GM21390 (cell line): ENCODE data around the gene EGR4.

Experiments used
- ATAC-seq: cut with Tn5 transposase; IDR thresholded peaks from one replicate; pipeline ENCODE4 v1.9.1; 2021; ENCODE audit not compliant: unreplicated experiment

Gene EGR4

DNA sequence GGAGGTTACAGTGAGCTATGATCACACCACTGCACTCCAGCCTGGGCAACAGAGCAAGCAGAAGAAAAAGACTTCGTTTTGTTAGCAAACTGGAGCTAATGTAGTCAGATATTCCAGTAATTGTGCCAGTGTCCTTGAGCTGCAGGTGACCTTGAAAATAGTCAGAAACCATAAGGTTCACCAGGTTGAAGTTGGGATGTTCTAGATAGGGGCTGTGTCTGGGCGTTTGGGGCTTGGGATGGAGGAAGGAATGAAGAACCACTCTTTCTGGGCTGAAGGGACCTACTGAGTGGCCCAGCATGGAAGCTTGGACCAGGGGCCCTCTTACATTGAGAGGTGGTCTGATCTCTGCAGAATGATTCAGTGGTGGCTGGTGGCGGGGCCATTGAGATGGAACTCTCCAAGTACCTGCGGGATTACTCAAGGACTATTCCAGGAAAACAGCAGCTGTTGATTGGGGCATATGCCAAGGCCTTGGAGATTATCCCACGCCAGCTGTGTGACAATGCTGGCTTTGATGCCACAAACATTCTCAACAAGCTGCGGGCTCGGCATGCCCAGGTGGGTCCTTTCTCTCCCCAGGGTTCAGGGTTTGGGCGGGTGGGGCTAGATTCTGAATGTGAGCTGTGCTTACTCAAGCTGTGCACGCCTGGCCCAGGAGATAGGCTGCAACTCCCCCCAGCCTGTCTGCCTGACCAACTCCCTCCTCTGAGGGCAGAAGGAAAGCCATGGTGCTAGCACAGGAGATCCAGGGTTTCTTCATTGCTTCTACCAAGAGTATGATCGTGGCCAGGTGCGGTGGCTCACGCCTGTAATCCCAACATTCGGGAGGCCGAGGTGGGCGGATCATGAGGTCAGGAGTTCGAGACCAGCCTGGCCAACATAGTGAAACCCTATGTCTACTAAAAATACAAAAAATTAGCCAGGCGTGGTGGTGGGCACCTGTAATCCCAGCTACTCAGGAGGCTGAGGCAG lies 42.2 kb downstream of the EGR4 start:
- ATAC-seq, result no peak

DNA sequence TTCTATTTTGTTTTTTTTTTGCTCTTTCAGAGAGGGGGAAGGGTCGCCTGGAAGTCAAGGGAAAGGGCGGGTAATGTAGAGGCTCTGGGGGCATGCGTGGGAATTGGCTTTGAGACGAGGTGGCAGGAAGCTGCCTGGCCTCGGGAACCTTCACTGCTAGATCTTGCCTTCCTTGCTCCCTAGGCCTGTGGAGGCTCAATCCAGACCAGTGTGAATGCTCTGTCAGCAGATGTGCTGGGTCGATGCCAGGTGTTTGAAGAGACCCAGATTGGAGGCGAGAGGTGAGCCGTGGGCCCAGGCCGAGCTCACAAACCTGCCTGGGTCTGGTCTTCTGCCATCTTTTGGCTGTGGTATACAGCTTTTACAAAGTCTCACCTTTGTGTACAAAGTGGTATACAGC lies 43.7 kb downstream of the EGR4 start:
- no peak for ATAC-seq

DNA sequence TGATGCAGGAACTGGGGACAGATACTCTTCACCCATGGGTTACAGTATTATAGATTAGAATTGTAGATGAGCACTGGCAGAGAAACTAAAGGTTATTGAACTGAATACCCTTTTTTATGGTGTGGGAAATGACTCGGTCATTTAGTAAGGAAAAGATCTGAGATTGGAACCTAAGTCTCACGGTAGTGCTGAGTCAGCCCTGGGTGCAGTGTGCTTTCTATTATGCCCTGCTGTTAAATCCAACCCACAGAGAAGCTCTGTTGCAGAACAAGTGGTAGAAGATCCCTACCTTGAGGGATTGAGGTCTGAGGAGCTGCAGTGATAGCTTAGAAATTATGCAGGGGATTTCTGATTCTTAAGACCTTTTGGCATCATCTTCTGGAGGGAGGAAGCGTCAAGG lies 46.5 kb downstream of the EGR4 start:
- no peak for ATAC-seq

DNA sequence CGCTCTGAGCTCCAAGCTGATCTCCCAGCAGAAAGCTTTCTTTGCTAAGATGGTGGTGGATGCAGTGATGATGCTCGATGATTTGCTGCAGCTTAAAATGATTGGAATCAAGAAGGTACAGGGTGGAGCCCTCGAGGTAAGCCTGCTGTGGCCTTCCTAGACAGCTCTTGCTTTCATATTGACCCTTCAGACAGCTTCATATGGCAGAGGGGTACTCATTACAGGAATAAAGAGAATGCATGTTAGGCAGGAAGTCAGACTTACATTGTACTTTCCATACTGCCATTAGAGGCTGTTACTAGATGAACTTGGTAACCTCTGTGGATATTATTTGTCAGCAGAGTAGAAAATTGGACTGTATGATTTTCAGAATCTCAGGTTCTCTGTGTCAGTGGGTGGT lies 48.8 kb downstream of the EGR4 start:
- ATAC-seq, result no peak

DNA sequence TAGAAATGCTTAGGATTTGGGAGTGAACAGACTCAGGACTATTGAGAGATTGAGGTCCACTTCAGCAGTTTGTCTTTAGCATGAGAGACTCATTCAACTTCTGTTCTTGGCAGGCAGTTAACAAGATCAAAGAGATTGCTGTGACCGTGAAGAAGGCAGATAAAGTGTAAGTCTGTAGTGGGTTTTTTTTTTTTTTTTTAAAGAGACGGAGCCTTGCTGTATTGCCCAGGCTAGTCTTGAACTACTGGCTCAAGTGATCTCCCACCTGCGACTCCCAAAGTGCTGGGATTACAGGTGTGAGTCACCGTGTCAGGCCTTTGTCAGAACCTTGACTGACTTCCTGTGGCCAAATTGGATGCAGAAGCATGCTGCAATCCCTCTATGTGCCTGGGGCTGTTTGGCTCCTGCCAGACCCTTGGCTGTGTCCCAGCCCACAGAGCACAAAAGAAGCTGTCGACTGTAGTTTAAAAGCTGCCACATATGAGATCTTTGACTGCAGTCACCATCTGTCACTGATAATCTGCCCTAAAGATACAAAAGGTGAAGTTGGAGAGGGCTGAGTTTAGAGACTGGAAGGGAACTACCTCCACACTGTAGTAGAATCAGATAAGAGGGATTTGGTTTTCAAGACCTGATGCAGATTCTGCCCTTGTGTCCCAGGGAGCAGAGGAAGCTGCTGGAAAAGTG lies 49.3 kb downstream of the EGR4 start:
- ATAC-seq, result no peak
